Measurements from ENCODE around the gene GPC5.
"Not testable (repeated sequence)": the region's sequence is repeated elsewhere in the genome, so short reads cannot be mapped to it uniquely, and the experiment has no call there.

The GPC5 gene

GRCh38 chr13:91398413-91399188 lies at the start of gene GPC5:
Gene GPC5 (plus strand): TSS chr13:91398621.
- Mint-ChIP-seq H3K27me3 (peaks cover 15 to 23% of the 10 kb centered on the region in 2 donors), H3K36me3 (no peaks in the 10 kb centered on the region), H3K4me3 (peak within 1 kb of the TSS; percentile 83 to 85), H3K4me1 (peaks cover 14 to 31% of the 10 kb centered on the region in 2 donors), H3K9me3 (no peaks in the 10 kb centered on the region), H3K27ac (no peak within 1 kb of the TSS)
- ATAC-seq (replicated peaks) = peak; percentile 95 to 97
- DNase-seq = peak; percentile 58

- peak; percentile 89 for DNase-seq
- Mint-ChIP-seq H3K4me3 (peak overlapping the region; percentile 96 to 98), H3K9me3 (no peaks in the 10 kb centered on the region), H3K27ac (peak overlapping the region; percentile 98), H3K27me3 (no peaks in the 10 kb centered on the region), H3K36me3 (peaks cover 24 to 36% of the 10 kb centered on the region in 2 donors), H3K4me1 (peaks cover 7 to 37% of the 10 kb centered on the region in 2 donors)
- ATAC-seq (replicated peaks) = peak; percentile 63 to 64
Measured at GRCh38 chr13:91348906-91349435, 49.5 kb upstream of the GPC5 start.

GRCh38 chr13:91349992-91350911 lies 48.2 kb upstream of the GPC5 start:
- peaks cover 7 to 37% of the 10 kb centered on the region in 2 donors for H3K4me1 Mint-ChIP-seq
- peak overlapping the region; percentile 66 to 98 for H3K4me3 Mint-ChIP-seq
- no peaks in the 10 kb centered on the region for H3K9me3 Mint-ChIP-seq
- peak overlapping the region; percentile 98 for H3K27ac Mint-ChIP-seq
- H3K36me3 Mint-ChIP-seq = peaks cover 26 to 45% of the 10 kb centered on the region in 2 donors
- ATAC-seq (replicated peaks) (no peak), DNase-seq (no peak)
- no peaks in the 10 kb centered on the region for H3K27me3 Mint-ChIP-seq

GRCh38 chr13:91351123-91351522 lies 47.3 kb upstream of the GPC5 start:
- Mint-ChIP-seq H3K9me3 (no peaks in the 10 kb centered on the region), H3K4me1 (peaks cover 7 to 42% of the 10 kb centered on the region in 2 donors), H3K4me3 (peak overlapping the region; percentile 52 to 66), H3K27ac (no peak overlapping the region), H3K27me3 (no peaks in the 10 kb centered on the region), H3K36me3 (peaks cover 30 to 53% of the 10 kb centered on the region in 2 donors)
- ATAC-seq (replicated peaks) = no peak
- DNase-seq = no peak

GRCh38 chr13:91351980-91352379 lies 46.4 kb upstream of the GPC5 start:
- no peak overlapping the region for H3K27ac Mint-ChIP-seq
- H3K36me3 Mint-ChIP-seq = peaks cover 37 to 62% of the 10 kb centered on the region in 2 donors
- H3K4me1 Mint-ChIP-seq = peaks cover 12 to 42% of the 10 kb centered on the region in 2 donors
- H3K27me3 Mint-ChIP-seq = no peaks in the 10 kb centered on the region
- no peak for DNase-seq
- no peaks in the 10 kb centered on the region for H3K9me3 Mint-ChIP-seq
- H3K4me3 Mint-ChIP-seq = no peak overlapping the region
- no peak for ATAC-seq (replicated peaks)

- not testable (repeated sequence) for H3K4me3 Mint-ChIP-seq; H3K27ac Mint-ChIP-seq; H3K9me3 Mint-ChIP-seq; ATAC-seq (replicated peaks); DNase-seq; H3K27me3 Mint-ChIP-seq
- peaks cover 18 to 48% of the 10 kb centered on the region in 2 donors for H3K4me1 Mint-ChIP-seq
- peaks cover 44 to 69% of the 10 kb centered on the region in 2 donors for H3K36me3 Mint-ChIP-seq
Measured at GRCh38 chr13:91352891-91353290, 45.5 kb upstream of the GPC5 start.

- no peak overlapping the region for H3K27ac Mint-ChIP-seq
- no peak for DNase-seq
- peaks cover 18 to 54% of the 10 kb centered on the region in 2 donors for H3K4me1 Mint-ChIP-seq
- peaks cover 46 to 69% of the 10 kb centered on the region in 2 donors for H3K36me3 Mint-ChIP-seq
- H3K4me3 Mint-ChIP-seq = no peak overlapping the region
- H3K27me3 Mint-ChIP-seq = no peaks in the 10 kb centered on the region
- no peaks in the 10 kb centered on the region for H3K9me3 Mint-ChIP-seq
- no peak for ATAC-seq (replicated peaks)
Measured at GRCh38 chr13:91353494-91353893, 44.9 kb upstream of the GPC5 start.

GRCh38 chr13:91355099-91355825 lies 43.2 kb upstream of the GPC5 start:
- no peak for ATAC-seq (replicated peaks)
- no peak for DNase-seq
- H3K4me3 Mint-ChIP-seq = no peak overlapping the region
- peak overlapping the region; percentile 56 for H3K27ac Mint-ChIP-seq
- no peaks in the 10 kb centered on the region for H3K9me3 Mint-ChIP-seq
- no peaks in the 10 kb centered on the region for H3K27me3 Mint-ChIP-seq
- peaks cover 34 to 58% of the 10 kb centered on the region in 2 donors for H3K36me3 Mint-ChIP-seq
- H3K4me1 Mint-ChIP-seq = peaks cover 13 to 41% of the 10 kb centered on the region in 2 donors

GRCh38 chr13:91355826-91356710 lies 42.4 kb upstream of the GPC5 start:
- Mint-ChIP-seq H3K4me3 (no peak overlapping the region), H3K4me1 (peaks cover 11 to 33% of the 10 kb centered on the region in 2 donors)
- no peak for ATAC-seq (replicated peaks)

GRCh38 chr13:91356919-91357612 lies 41.4 kb upstream of the GPC5 start:
- no peak for DNase-seq
- ATAC-seq (replicated peaks) = no peak
- peak overlapping the region; percentile 80 for H3K27ac Mint-ChIP-seq
- H3K9me3 Mint-ChIP-seq = no peaks in the 10 kb centered on the region
- H3K4me3 Mint-ChIP-seq = no peak overlapping the region
- H3K27me3 Mint-ChIP-seq = no peaks in the 10 kb centered on the region
- peaks cover 11 to 30% of the 10 kb centered on the region in 2 donors for H3K4me1 Mint-ChIP-seq
- H3K36me3 Mint-ChIP-seq = peaks cover 27 to 53% of the 10 kb centered on the region in 2 donors

More at GRCh38 chr13:91355826-91356710, 42.4 kb upstream of the GPC5 start:
- DNase-seq = no peak
- H3K27me3 Mint-ChIP-seq = no peaks in the 10 kb centered on the region
- H3K27ac Mint-ChIP-seq = no peak overlapping the region
- no peaks in the 10 kb centered on the region for H3K9me3 Mint-ChIP-seq
- peaks cover 30 to 57% of the 10 kb centered on the region in 2 donors for H3K36me3 Mint-ChIP-seq

GRCh38 chr13:91357613-91358386 lies 40.6 kb upstream of the GPC5 start:
- H3K36me3 Mint-ChIP-seq = peaks cover 27 to 51% of the 10 kb centered on the region in 2 donors
- peak overlapping the region; percentile 32 for H3K27ac Mint-ChIP-seq
- H3K4me3 Mint-ChIP-seq = no peak overlapping the region
- no peaks in the 10 kb centered on the region for H3K9me3 Mint-ChIP-seq
- no peaks in the 10 kb centered on the region for H3K27me3 Mint-ChIP-seq
- DNase-seq (no peak), ATAC-seq (replicated peaks) (no peak)
- peaks cover 11 to 27% of the 10 kb centered on the region in 2 donors for H3K4me1 Mint-ChIP-seq

GRCh38 chr13:91358387-91358782 lies 40.0 kb upstream of the GPC5 start:
- Mint-ChIP-seq H3K27me3 (no peaks in the 10 kb centered on the region), H3K4me3 (no peak overlapping the region), H3K27ac (peak overlapping the region; percentile 32), H3K9me3 (no peaks in the 10 kb centered on the region), H3K36me3 (peaks cover 25 to 47% of the 10 kb centered on the region in 2 donors), H3K4me1 (peaks cover 11 to 24% of the 10 kb centered on the region in 2 donors)
- DNase-seq (no peak), ATAC-seq (replicated peaks) (peak; percentile 46 to 55)
